CD4-positive, alpha-beta memory T cell (primary cell): Measurements from ENCODE around the gene AGAP1. TPM values are rescaled to one million over a fixed set of nuclear protein-coding genes. Genes with fewer than 3 reads are reported as not detected.

Experiments used
- CTCF ChIA-PET: fragments of 350-600 bp; sonication (Branson Sonifier 250); formaldehyde crosslinking; loops from one replicate; lab custom pipeline; 2021; ENCODE audit warnings: inconsistent platforms; ENCODE audit not compliant: partially characterized antibody; lab: Charles Lee
- POLR2A ChIA-PET: fragments of 350-600 bp; sonication (Branson Sonifier 250); formaldehyde crosslinking; loops from one replicate; lab custom pipeline; 2021; ENCODE audit not compliant: partially characterized antibody; lab: Charles Lee
- DNase-seq, 5 donors: peaks; one replicate each; pipeline versions ENCODE4 v3.0.0 to v3.0.0-alpha.2; 2020 to 2022; ENCODE audit warnings: mixed read lengths in 1 of 5
- H3K27ac ChIP-seq: one replicate; pipeline ENCODE4 v1.7.0; 2013; ENCODE audit warnings: low read depth, low read length
- H3K27me3 ChIP-seq: 2 replicates; pipeline ENCODE4 v1.7.0; 2013; ENCODE audit warnings: mild to moderate bottlenecking, low read length, moderate library complexity; ENCODE audit not compliant: insufficient read depth
- H3K36me3 ChIP-seq: 2 replicates; pipeline ENCODE4 v1.7.0; 2013; ENCODE audit warnings: mild to moderate bottlenecking, low read length, moderate library complexity; ENCODE audit not compliant: insufficient read depth
- H3K4me1 ChIP-seq: 2 replicates; pipeline ENCODE4 v1.7.0; 2013; ENCODE audit warnings: mild to moderate bottlenecking, low read length, moderate library complexity; ENCODE audit not compliant: insufficient read depth
- H3K4me3 ChIP-seq, 2 donors: one replicate each; pipeline ENCODE4 v1.7.0; 2013; ENCODE audit warnings: low read length in 2 of 2, mild to moderate bottlenecking in 1 of 2
- H3K9me3 ChIP-seq, 2 donors: one replicate each; pipeline ENCODE4 v1.7.0; 2013; ENCODE audit warnings: low read length in 2 of 2, control low read depth in 1 of 2; ENCODE audit not compliant: control insufficient read depth in 1 of 2
- H3K27ac Mint-ChIP-seq, 7 donors: one replicate each; pipeline ENCODE4 v1.8.0; 2020 to 2021; ENCODE audit warnings: mixed read lengths in 7 of 7, mild to moderate bottlenecking in 6 of 7, inconsistent platforms in 3 of 7, moderate library complexity in 3 of 7
- H3K27me3 Mint-ChIP-seq, 2 donors: one replicate each; pipeline ENCODE4 v1.8.0; 2020 to 2021; ENCODE audit warnings: mixed read lengths in 2 of 2
- H3K36me3 Mint-ChIP-seq, 2 donors: one replicate each; pipeline ENCODE4 v1.8.0; 2020 to 2021; ENCODE audit warnings: mixed read lengths in 2 of 2, inconsistent platforms in 1 of 2, mild to moderate bottlenecking in 1 of 2
- H3K4me1 Mint-ChIP-seq, 4 donors: one replicate each; pipeline ENCODE4 v1.8.0; 2020 to 2021; ENCODE audit warnings: mixed read lengths in 4 of 4, mild to moderate bottlenecking in 1 of 4
- H3K4me3 Mint-ChIP-seq, 8 donors: one replicate each; pipeline ENCODE4 v1.8.0; 2020 to 2021; ENCODE audit warnings: mixed read lengths in 8 of 8, mild to moderate bottlenecking in 7 of 8, moderate library complexity in 6 of 8, inconsistent platforms in 3 of 8
- H3K9me3 Mint-ChIP-seq, 8 donors: one replicate each; pipeline ENCODE4 v1.8.0; 2020 to 2021; ENCODE audit warnings: mixed read lengths in 8 of 8, mild to moderate bottlenecking in 5 of 8, inconsistent platforms in 3 of 8, moderate library complexity in 1 of 8
- intact Hi-C: fragments of 100-400 bp; cut with micrococcal nuclease; formaldehyde crosslinking; loops from one replicate; pipeline ENCODE4 v1.15.1; 2023
- polyA plus RNA-seq, 2 donors: library from polyadenylated mRNA; unstranded; fragments of 300-500 nt; fragmentation: Illumina TruSeq; gene quantifications; one replicate each; pipeline ENCODE4 v1.2.3, GENCODE V29; 2021
- total RNA-seq, 2 experiments: library from RNA; stranded (reverse); gene quantifications; one replicate each; pipeline ENCODE4 v1.2.3, GENCODE V29; 2021

The AGAP1 gene
- total and polyA plus RNA-seq, 4 experiments from 2014 or later: 0.24 to 2.9 (median 1.9) TPM

GRCh38 chr2:236010920-236011685 lies 517.3 kb downstream of the AGAP1 start:
- Mint-ChIP-seq H3K36me3 (no peaks in the 10 kb centered on the region), H3K4me3 (peak overlapping the region in 1 of 8 donors; percentile 7), H3K4me1 (peaks cover 0 to 4% (median 0%) of the 10 kb centered on the region in 4 donors), H3K27me3 (peaks cover 2 to 4% of the 10 kb centered on the region in 2 donors), H3K27ac (no peak overlapping the region), H3K9me3 (peaks cover 0 to 2% (median 0%) of the 10 kb centered on the region in 8 donors)
- Histone ChIP-seq H3K27me3 (no peaks in the 10 kb centered on the region), H3K36me3 (no peaks in the 10 kb centered on the region), H3K27ac (no peak overlapping the region), H3K9me3 (no peaks in the 10 kb centered on the region), H3K4me3 (no peak overlapping the region), H3K4me1 (no peaks in the 10 kb centered on the region)
- CTCF ChIA-PET: no interaction called here
- intact Hi-C loops: no loop called here
- no peak for DNase-seq
- POLR2A ChIA-PET: no interaction called here

- Histone ChIP-seq H3K4me3 (no peak overlapping the region), H3K27me3 (no peaks in the 10 kb centered on the region)
Measured at GRCh38 chr2:236012155-236012554, 518.3 kb downstream of the AGAP1 start.

GRCh38 chr2:236014408-236015131 lies 520.7 kb downstream of the AGAP1 start:
- CTCF ChIA-PET: no interaction called here
- no peaks in the 10 kb centered on the region for H3K36me3 ChIP-seq
- no peak for DNase-seq
- intact Hi-C loops: no loop called here
- POLR2A ChIA-PET: no interaction called here
- Mint-ChIP-seq H3K9me3 (peaks cover 0 to 2% (median 0%) of the 10 kb centered on the region in 8 donors), H3K27ac (no peak overlapping the region), H3K4me1 (peaks cover 0 to 4% (median 0%) of the 10 kb centered on the region in 4 donors), H3K36me3 (no peaks in the 10 kb centered on the region), H3K4me3 (no peak overlapping the region), H3K27me3 (peaks cover 5 to 9% of the 10 kb centered on the region in 2 donors)
- H3K27me3 ChIP-seq: no peaks in the 10 kb centered on the region
- H3K9me3 ChIP-seq: no peaks in the 10 kb centered on the region
- no peak overlapping the region for H3K4me3 ChIP-seq
- H3K4me1 ChIP-seq: no peaks in the 10 kb centered on the region
- no peak overlapping the region for H3K27ac ChIP-seq

More at GRCh38 chr2:236012155-236012554, 518.3 kb downstream of the AGAP1 start:
- Histone ChIP-seq H3K36me3 (no peaks in the 10 kb centered on the region), H3K27ac (no peak overlapping the region), H3K4me1 (no peaks in the 10 kb centered on the region), H3K9me3 (no peaks in the 10 kb centered on the region)
- Mint-ChIP-seq H3K9me3 (peaks cover 0 to 2% (median 0%) of the 10 kb centered on the region in 8 donors), H3K27me3 (peaks cover 2 to 9% of the 10 kb centered on the region in 2 donors), H3K4me3 (no peak overlapping the region), H3K4me1 (peaks cover 0 to 4% (median 0%) of the 10 kb centered on the region in 4 donors), H3K27ac (peak overlapping the region in 1 of 7 donors; percentile 25), H3K36me3 (no peaks in the 10 kb centered on the region)
- ChIA-PET POLR2A (no interaction called here), CTCF (no interaction called here)
- intact Hi-C loops: no loop called here
- no peak for DNase-seq

DNA sequence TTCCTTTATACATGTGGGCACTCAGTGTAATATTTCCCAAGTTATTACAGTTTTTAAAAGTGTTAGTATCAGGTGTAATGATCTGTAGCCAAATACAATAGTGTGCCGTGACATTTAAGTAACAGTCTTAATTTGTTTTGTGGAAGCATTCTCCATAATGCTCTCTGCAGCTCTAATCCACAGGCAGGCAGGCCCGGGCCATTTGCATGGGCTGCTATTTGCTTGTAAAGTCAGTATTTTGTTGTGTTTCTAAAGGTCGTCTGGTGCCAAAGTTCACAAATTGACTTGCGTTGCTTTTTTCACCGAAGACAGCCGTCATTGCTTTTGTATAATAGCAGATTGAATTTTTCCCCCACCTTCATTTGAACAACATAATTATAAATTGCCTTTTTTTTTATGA lies 521.3 kb downstream of the AGAP1 start:
- no peaks in the 10 kb centered on the region for H3K36me3 Mint-ChIP-seq
- POLR2A ChIA-PET: no interaction called here
- no peaks in the 10 kb centered on the region for H3K36me3 ChIP-seq
- H3K27me3 ChIP-seq: no peaks in the 10 kb centered on the region
- H3K27me3 Mint-ChIP-seq: peaks cover 5 to 9% of the 10 kb centered on the region in 2 donors
- H3K4me1 Mint-ChIP-seq: peaks cover 0 to 4% (median 0%) of the 10 kb centered on the region in 4 donors
- peaks cover 0 to 2% (median 0%) of the 10 kb centered on the region in 8 donors for H3K9me3 Mint-ChIP-seq
- H3K4me3 ChIP-seq: no peak overlapping the region
- H3K9me3 ChIP-seq: no peaks in the 10 kb centered on the region
- H3K4me3 Mint-ChIP-seq: no peak overlapping the region
- no peaks in the 10 kb centered on the region for H3K4me1 ChIP-seq
- CTCF ChIA-PET: no interaction called here
- H3K27ac ChIP-seq: no peak overlapping the region
- DNase-seq: no peak
- intact Hi-C loops: no loop called here
- no peak overlapping the region for H3K27ac Mint-ChIP-seq

DNA sequence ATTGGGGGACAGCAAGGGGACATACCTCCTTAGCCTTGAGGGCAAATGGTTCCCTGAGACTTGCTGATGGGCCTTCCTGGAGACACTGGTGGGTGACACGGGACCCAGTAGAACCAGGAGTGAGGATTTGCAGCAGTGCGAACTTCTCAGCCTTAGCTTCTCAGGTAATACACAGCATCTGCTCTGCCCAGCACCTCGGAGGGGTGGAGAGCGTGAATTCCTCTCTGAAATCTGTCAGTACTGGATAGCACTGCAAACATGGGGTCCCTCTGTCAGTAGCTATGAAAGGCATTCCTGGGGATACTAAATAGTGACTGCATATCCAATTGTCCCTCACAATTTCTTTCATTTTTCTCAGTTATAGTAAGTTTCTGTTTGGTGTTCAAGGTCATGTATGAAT lies 522.7 kb downstream of the AGAP1 start:
- no peak for DNase-seq
- no peak overlapping the region for H3K4me3 ChIP-seq
- H3K9me3 ChIP-seq: no peaks in the 10 kb centered on the region
- no peaks in the 10 kb centered on the region for H3K36me3 ChIP-seq
- no peaks in the 10 kb centered on the region for H3K4me1 ChIP-seq
- intact Hi-C loops: no loop called here
- ChIA-PET POLR2A (no interaction called here), CTCF (no interaction called here)
- H3K4me3 Mint-ChIP-seq: no peak overlapping the region
- no peak overlapping the region for H3K27ac ChIP-seq
- no peaks in the 10 kb centered on the region for H3K27me3 ChIP-seq
- H3K9me3 Mint-ChIP-seq: no peaks in the 10 kb centered on the region
- no peak overlapping the region for H3K27ac Mint-ChIP-seq
- no peaks in the 10 kb centered on the region for H3K36me3 Mint-ChIP-seq
- H3K4me1 Mint-ChIP-seq: peaks cover 0 to 4% (median 0%) of the 10 kb centered on the region in 4 donors
- peaks cover 5 to 9% of the 10 kb centered on the region in 2 donors for H3K27me3 Mint-ChIP-seq

DNA sequence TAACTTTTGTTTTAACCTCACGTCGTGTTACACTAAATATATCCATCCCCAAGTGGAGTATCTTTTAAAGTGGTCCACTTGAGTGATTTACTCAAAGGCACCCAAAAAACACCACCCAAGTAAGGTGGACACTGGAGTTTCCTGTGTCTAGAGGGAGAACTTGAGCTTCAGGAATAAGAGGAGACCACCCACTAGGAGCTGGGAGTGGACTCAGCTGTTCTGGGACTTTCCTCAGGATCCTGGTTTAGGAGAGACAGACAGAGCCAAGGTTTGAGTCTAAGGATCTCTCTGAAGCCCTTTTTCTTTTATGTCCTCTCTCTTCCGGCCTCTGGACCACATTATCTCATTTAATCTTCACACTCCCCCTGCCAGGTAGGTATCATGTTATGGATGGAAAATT lies 523.6 kb downstream of the AGAP1 start:
- POLR2A ChIA-PET: no interaction called here
- H3K4me3 Mint-ChIP-seq: no peak overlapping the region
- peaks cover 0 to 4% (median 0%) of the 10 kb centered on the region in 4 donors for H3K4me1 Mint-ChIP-seq
- Histone ChIP-seq H3K4me1 (no peaks in the 10 kb centered on the region), H3K27ac (no peak overlapping the region), H3K4me3 (no peak overlapping the region), H3K27me3 (no peaks in the 10 kb centered on the region), H3K9me3 (no peaks in the 10 kb centered on the region), H3K36me3 (no peaks in the 10 kb centered on the region)
- CTCF ChIA-PET: no interaction called here
- intact Hi-C loops: no loop called here
- H3K36me3 Mint-ChIP-seq: no peaks in the 10 kb centered on the region
- H3K27me3 Mint-ChIP-seq: peaks cover 5 to 9% of the 10 kb centered on the region in 2 donors
- no peaks in the 10 kb centered on the region for H3K9me3 Mint-ChIP-seq
- no peak overlapping the region for H3K27ac Mint-ChIP-seq
- no peak for DNase-seq

DNA sequence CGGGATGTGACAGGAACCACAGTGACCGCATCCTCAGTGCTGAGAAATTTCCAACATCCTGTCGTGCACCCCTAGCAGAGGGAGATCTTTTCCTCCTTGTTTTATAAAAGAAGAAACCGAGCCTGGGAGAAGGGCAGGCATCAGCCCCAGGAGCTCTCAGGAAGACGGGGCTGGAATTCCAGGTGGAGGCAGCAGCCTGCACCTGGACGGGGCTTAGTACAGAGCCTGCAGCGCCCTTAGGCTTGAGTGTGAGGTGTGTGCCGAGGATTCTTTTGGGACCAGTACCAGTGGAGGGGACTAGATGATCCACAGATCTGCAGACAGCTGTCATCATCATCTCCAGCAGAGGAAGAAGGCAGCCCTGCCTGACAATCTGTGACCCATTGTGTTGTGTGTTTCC lies 525.6 kb downstream of the AGAP1 start:
- POLR2A ChIA-PET: no interaction called here
- no peak overlapping the region for H3K4me3 ChIP-seq
- H3K4me1 ChIP-seq: no peaks in the 10 kb centered on the region

More for the DNA sequence above, 525.6 kb downstream of the AGAP1 start:
- CTCF ChIA-PET: no interaction called here
- Histone ChIP-seq H3K9me3 (no peaks in the 10 kb centered on the region), H3K36me3 (no peaks in the 10 kb centered on the region), H3K27ac (no peak overlapping the region), H3K27me3 (no peaks in the 10 kb centered on the region)
- H3K27me3 Mint-ChIP-seq: peaks cover 5 to 9% of the 10 kb centered on the region in 2 donors
- intact Hi-C loops: no loop called here
- DNase-seq: no peak
- H3K4me1 Mint-ChIP-seq: peaks cover 0 to 4% (median 0%) of the 10 kb centered on the region in 4 donors
- no peaks in the 10 kb centered on the region for H3K36me3 Mint-ChIP-seq
- H3K4me3 Mint-ChIP-seq: no peak overlapping the region
- H3K9me3 Mint-ChIP-seq: no peaks in the 10 kb centered on the region
- no peak overlapping the region for H3K27ac Mint-ChIP-seq
